Activated CD4-positive, CD25-positive, alpha-beta regulatory T cell treated with anti-CD3 and anti-CD28 coated beads, Interleukin-2, amount 50 U/mL, for 24 hours (primary cell): ENCODE data around the gene TRIP6.
"Not testable (repeated sequence)": the region's sequence is repeated elsewhere in the genome, so short reads cannot be mapped to it uniquely, and the experiment has no call there.

Experiments used
- ATAC-seq, 2 donors: fragments of 150-1000 bp; cut with Tn5 transposase; one replicate each; pipeline ENCODE4 v1.10.0; 2021; ENCODE audit warnings: mild to moderate bottlenecking in 1 of 2, moderate library complexity in 1 of 2

The TRIP6 gene

DNA sequence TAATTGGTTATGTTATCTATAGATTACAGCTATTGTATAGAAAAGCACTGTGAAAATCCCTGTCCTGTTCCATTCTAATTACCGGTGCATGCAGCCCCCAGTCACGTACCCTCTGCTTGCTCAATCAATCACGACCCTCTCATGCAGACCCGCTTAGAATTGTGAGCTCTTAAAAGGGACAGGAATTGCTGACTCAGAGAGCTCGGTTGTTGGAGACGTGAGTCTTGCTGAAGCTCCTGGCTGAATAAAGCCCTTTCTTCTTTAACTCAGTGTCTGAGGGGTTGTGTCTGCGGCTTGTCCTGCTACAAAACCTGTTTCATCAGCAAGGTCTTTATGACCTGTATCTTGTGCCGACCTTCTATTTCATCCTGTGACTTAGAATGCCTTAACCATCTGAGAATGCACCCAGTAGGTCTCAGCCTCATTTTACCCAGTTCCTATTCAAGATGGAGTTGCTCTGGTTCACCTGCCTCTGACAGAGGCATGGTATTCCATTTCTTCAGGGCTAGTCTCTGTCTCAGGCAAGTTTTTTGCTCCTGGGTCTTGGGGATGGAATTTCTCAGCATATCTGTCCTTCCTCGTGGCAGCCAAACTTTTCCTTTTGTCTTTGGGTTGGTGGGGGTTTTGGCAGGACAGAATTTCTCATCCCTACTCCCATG is 52.7 kb downstream of the TRIP6 start:
- ATAC-seq = not testable (repeated sequence)

DNA sequence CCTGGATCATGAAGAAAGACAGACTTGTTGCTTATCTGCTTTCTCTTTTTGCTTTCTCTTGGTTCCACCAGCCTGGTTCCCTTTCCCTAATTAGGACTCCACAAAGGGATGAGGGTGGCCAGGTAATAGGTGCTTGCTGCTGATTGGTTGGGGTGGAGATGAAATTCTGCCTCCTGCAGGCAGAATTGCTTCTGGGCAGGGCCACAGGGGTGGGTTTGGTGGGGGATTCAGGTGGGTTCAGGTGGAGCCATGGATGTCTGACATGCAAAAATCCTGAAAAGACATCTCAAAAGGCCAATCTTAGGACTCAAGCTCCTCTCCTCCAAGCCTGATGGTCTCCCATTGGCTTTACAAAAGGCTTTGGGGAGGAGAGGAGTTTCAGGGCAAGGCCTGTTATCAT is 53.9 kb downstream of the TRIP6 start:
- no peak for ATAC-seq
